IPS-18c (cell line): ENCODE measurements around the gene FRMD4A.

Experiments used
- H3K4me3 ChIP-seq: 2 replicates; pipeline ENCODE4 v1.7.0; 2013; ENCODE audit warnings: low read depth, mild to moderate bottlenecking, low read length, moderate library complexity; ENCODE audit not compliant: insufficient read depth
- H3K9me3 ChIP-seq: one replicate; pipeline ENCODE4 v1.6.1; 2013; ENCODE audit warnings: mild to moderate bottlenecking, low read length, moderate library complexity; ENCODE audit not compliant: control insufficient read depth, insufficient read depth

The FRMD4A gene

GRCh38 chr10:13614530-13615332 is 716.0 kb downstream of the FRMD4A start:
- H3K4me3 ChIP-seq: no peak overlapping the region

GRCh38 chr10:13613519-13613918 is 717.2 kb downstream of the FRMD4A start:
- Histone ChIP-seq H3K9me3 (no peaks in the 10 kb centered on the region), H3K4me3 (no peak overlapping the region)

More at GRCh38 chr10:13614530-13615332, 716.0 kb downstream of the FRMD4A start:
- no peaks in the 10 kb centered on the region for H3K9me3 ChIP-seq

GRCh38 chr10:13612654-13613373 is 717.9 kb downstream of the FRMD4A start:
- Histone ChIP-seq H3K4me3 (no peak overlapping the region), H3K9me3 (no peaks in the 10 kb centered on the region)

GRCh38 chr10:13608246-13608853 is 722.4 kb downstream of the FRMD4A start:
- no peak overlapping the region for H3K4me3 ChIP-seq
- no peaks in the 10 kb centered on the region for H3K9me3 ChIP-seq

- no peaks in the 10 kb centered on the region for H3K9me3 ChIP-seq
- no peak overlapping the region for H3K4me3 ChIP-seq
These were observed 726.2 kb downstream of the FRMD4A start for GRCh38 chr10:13604357-13605040.

GRCh38 chr10:13597909-13598308 is 732.8 kb downstream of the FRMD4A start:
- H3K4me3 ChIP-seq: no peak overlapping the region
- no peaks in the 10 kb centered on the region for H3K9me3 ChIP-seq

- no peaks in the 10 kb centered on the region for H3K9me3 ChIP-seq
- no peak overlapping the region for H3K4me3 ChIP-seq
These were observed 736.1 kb downstream of the FRMD4A start for GRCh38 chr10:13594641-13595040.
